ENCODE measurements around the gene EHD1.

Gene EHD1

GRCh38 chr11:64917663-64917995, 39.2 kb upstream of the EHD1 start:
- H3K4me1 ChIP-seq (ENCODE audit: control insufficient read depth, insufficient read depth, low read length), result peaks cover 19% of the 10 kb centered on the region
- DNase-seq (ENCODE audit: low read depth), result no peak
- no peaks in the 10 kb centered on the region for H3K27me3 ChIP-seq (replicated peaks; ENCODE audit: control insufficient read depth, insufficient read depth, low read length)
- peaks cover 16% of the 10 kb centered on the region for H3K36me3 ChIP-seq (ENCODE audit: control insufficient read depth, insufficient read depth, low read length, severe bottlenecking)
- peak overlapping the region; percentile 90 for H3K9ac ChIP-seq (ENCODE audit: low read length)
- H3K9me3 ChIP-seq (ENCODE audit: control insufficient read depth, low read length), result no peaks in the 10 kb centered on the region
- H3K4me3 ChIP-seq (ENCODE audit: low read length), result peak overlapping the region; percentile 83

DNA sequence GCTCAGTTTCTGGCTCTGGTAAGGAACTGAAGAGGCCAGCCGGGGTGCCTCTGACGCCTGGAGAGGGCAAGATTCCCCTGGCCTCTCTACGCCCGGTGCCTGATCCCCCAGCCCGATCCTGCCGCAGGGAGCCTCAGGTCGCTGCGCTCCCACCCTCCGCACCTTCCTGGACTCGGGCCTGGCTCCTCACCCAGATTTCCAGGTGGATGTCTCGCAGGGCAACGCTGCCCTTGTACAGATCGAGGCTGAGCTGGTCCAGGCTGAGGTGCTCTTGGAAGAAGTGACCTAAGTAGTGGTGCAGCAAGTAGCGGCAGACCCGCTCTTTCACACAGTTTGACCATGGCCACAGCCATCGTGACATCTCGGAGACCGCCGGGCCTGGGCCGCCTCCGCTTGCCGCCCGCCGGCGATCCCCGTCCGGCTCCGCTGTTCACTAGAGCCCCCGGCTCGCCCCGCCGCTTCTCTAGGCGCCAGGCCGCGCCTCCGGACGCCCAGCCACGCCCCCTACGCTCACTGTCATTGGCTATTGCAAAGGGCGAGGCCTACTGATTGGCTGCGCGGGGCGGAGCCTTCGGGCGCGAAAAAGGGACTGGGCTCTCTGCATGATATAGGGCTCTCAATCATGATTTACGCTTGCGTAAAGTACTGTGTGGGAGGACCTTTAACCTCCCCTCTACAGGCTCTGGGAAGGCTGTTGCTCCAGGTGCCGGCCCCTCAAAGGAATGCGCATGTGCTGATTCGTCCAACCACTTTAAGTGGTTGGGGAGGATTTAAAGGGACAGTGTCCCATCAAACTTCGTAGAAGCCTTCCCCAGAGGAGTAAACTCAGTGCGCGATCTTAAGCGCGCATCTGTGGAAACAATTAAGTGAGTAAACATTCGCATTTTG, 38.6 kb upstream of the EHD1 start, which contains the start of gene ATG2A:
Gene ATG2A, minus strand, starts transcription at position 435 of the 888 bp plus-strand sequence. Its CDS starts 74 bp downstream, at position 361.
- Histone ChIP-seq H3K9me3 (ENCODE audit: control insufficient read depth, low read length) (no peaks in the 10 kb centered on the region), H3K4me3 (ENCODE audit: low read length) (peak within 1 kb of the TSS; percentile 95), H3K36me3 (ENCODE audit: control insufficient read depth, insufficient read depth, low read length, severe bottlenecking) (peaks cover 21% of the 10 kb centered on the region), H3K27me3 (replicated peaks; ENCODE audit: control insufficient read depth, insufficient read depth, low read length) (no peaks in the 10 kb centered on the region), H3K4me1 (ENCODE audit: control insufficient read depth, insufficient read depth, low read length) (peaks cover 19% of the 10 kb centered on the region), H3K9ac (ENCODE audit: low read length) (peak within 1 kb of the TSS; percentile 97)
- DNase-seq (ENCODE audit: low read depth), result peak; percentile 99

DNA sequence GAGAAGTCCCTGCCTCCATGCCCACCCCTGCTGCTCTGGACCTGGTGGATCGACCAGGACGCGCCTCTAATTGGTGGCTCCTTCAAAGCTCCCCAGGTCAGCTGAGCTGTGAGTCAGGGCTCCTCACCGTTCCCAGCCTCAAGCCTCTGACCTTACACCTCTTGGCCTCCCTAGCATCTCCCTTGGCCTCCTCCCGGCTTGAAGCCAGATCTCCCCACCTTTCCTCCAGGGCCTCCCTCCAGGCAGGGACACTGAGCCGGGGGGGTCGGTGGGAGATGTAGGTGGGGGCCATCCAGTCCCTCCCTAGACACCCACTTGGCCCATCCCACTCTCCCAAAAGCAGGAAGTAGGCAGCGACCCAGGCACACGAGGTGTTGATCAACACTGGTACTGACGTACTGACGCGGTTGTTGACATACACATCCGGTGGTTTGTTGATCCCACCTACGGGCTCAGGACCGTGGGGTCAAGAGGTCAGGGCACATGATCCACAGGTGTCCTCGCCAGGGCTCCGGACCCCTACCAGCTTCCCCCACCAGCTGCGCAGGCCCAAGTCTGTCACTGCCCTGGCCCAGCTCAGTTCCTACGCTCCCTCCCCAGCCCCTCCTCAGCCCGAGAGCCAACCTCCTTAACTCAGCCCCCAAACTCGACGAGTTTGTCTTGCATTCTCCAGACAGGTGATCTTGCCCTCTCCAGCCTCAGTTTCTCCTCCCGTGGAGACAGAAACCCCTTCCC, 37.8 kb upstream of the EHD1 start:
- Histone ChIP-seq H3K4me1 (ENCODE audit: control insufficient read depth, insufficient read depth, low read length) (peaks cover 19% of the 10 kb centered on the region), H3K9ac (ENCODE audit: low read length) (peak overlapping the region; percentile 97), H3K9me3 (ENCODE audit: control insufficient read depth, low read length) (no peaks in the 10 kb centered on the region), H3K27me3 (replicated peaks; ENCODE audit: control insufficient read depth, insufficient read depth, low read length) (no peaks in the 10 kb centered on the region), H3K4me3 (ENCODE audit: low read length) (peak overlapping the region; percentile 95), H3K36me3 (ENCODE audit: control insufficient read depth, insufficient read depth, low read length, severe bottlenecking) (peaks cover 29% of the 10 kb centered on the region)
- DNase-seq (ENCODE audit: low read depth), result peak; percentile 47

DNA sequence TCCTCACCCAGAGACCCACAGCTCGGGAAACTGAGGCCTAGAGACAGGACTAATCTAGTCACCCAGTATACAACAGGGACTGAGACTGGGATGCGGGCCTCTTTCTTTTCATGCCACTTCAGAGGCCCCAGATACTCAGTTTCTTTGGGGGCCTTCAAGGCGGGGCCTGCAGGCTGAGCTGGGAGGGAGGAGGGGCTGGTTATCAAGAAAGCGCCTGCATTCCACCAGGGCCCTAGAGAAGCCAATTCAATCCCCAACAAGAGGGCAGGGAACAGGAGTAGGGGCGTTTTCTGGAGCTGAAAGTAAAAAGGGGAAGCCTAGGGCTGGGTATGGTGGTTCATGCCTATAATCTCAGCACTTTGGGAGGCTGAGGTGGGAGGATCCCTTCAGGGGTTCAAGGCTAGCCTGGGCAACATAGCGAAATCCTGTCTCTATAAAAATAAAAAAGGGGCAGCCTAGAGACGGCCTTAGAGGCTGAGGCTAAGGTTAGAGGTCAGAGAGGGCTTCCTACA, 37.0 kb upstream of the EHD1 start:
- Histone ChIP-seq H3K9me3 (ENCODE audit: control insufficient read depth, low read length) (no peaks in the 10 kb centered on the region), H3K27me3 (replicated peaks; ENCODE audit: control insufficient read depth, insufficient read depth, low read length) (no peaks in the 10 kb centered on the region), H3K4me1 (ENCODE audit: control insufficient read depth, insufficient read depth, low read length) (peaks cover 19% of the 10 kb centered on the region), H3K4me3 (ENCODE audit: low read length) (peak overlapping the region; percentile 95), H3K36me3 (ENCODE audit: control insufficient read depth, insufficient read depth, low read length, severe bottlenecking) (peaks cover 36% of the 10 kb centered on the region), H3K9ac (ENCODE audit: low read length) (peak overlapping the region; percentile 97)
- DNase-seq (ENCODE audit: low read depth), result no peak

GRCh38 chr11:64914123-64914522, 35.7 kb upstream of the EHD1 start:
- no peak for DNase-seq (ENCODE audit: low read depth)
- peaks cover 46% of the 10 kb centered on the region for H3K36me3 ChIP-seq (ENCODE audit: control insufficient read depth, insufficient read depth, low read length, severe bottlenecking)

DNA sequence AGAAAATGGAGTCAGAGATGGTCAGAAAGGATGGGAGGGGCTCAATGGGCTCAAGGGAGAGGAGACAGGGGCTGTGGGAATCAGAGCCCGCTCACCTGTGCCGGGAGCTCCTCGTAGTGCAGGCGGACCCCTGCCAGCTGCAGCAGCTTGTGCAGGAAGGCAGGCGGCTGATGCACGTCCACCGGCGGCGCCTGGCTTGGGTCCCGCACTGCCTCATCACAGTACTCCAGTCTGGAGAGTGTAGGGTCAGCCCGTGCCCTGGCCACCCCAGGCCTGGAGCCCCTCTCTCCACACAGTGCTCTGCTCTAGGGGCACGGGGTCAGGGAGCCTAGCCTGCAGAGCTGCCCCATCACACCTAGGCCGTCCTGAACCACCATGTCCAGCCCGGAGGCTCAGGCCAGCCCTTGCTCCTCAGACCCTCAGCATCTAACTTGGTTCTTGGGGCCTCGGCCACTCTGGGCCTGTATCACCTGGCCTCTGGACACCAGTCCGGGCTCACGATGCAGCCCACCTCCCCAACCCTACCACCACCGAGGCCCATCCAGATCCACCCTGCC, 34.8 kb upstream of the EHD1 start:
- no peak for DNase-seq (ENCODE audit: low read depth)
- Histone ChIP-seq H3K27me3 (replicated peaks; ENCODE audit: control insufficient read depth, insufficient read depth, low read length) (no peaks in the 10 kb centered on the region), H3K9ac (ENCODE audit: low read length) (no peak overlapping the region), H3K36me3 (ENCODE audit: control insufficient read depth, insufficient read depth, low read length, severe bottlenecking) (peaks cover 48% of the 10 kb centered on the region), H3K4me1 (ENCODE audit: control insufficient read depth, insufficient read depth, low read length) (peaks cover 16% of the 10 kb centered on the region), H3K9me3 (ENCODE audit: control insufficient read depth, low read length) (no peaks in the 10 kb centered on the region), H3K4me3 (ENCODE audit: low read length) (no peak overlapping the region)

More at GRCh38 chr11:64914123-64914522, 35.7 kb upstream of the EHD1 start:
- no peaks in the 10 kb centered on the region for H3K27me3 ChIP-seq (replicated peaks; ENCODE audit: control insufficient read depth, insufficient read depth, low read length)
- peaks cover 19% of the 10 kb centered on the region for H3K4me1 ChIP-seq (ENCODE audit: control insufficient read depth, insufficient read depth, low read length)
- no peak overlapping the region for H3K4me3 ChIP-seq (ENCODE audit: low read length)
- H3K9me3 ChIP-seq (ENCODE audit: control insufficient read depth, low read length), result no peaks in the 10 kb centered on the region
- no peak overlapping the region for H3K9ac ChIP-seq (ENCODE audit: low read length)

GRCh38 chr11:64911689-64912088, 33.3 kb upstream of the EHD1 start:
- Histone ChIP-seq H3K27me3 (replicated peaks; ENCODE audit: control insufficient read depth, insufficient read depth, low read length) (no peaks in the 10 kb centered on the region), H3K9me3 (ENCODE audit: control insufficient read depth, low read length) (no peaks in the 10 kb centered on the region), H3K4me3 (ENCODE audit: low read length) (no peak overlapping the region), H3K9ac (ENCODE audit: low read length) (no peak overlapping the region), H3K36me3 (ENCODE audit: control insufficient read depth, insufficient read depth, low read length, severe bottlenecking) (peaks cover 59% of the 10 kb centered on the region), H3K4me1 (ENCODE audit: control insufficient read depth, insufficient read depth, low read length) (peaks cover 9% of the 10 kb centered on the region)
- no peak for DNase-seq (ENCODE audit: low read depth)

- no peak for DNase-seq (ENCODE audit: low read depth)
- Histone ChIP-seq H3K36me3 (ENCODE audit: control insufficient read depth, insufficient read depth, low read length, severe bottlenecking) (peaks cover 65% of the 10 kb centered on the region), H3K27me3 (replicated peaks; ENCODE audit: control insufficient read depth, insufficient read depth, low read length) (no peaks in the 10 kb centered on the region), H3K4me1 (ENCODE audit: control insufficient read depth, insufficient read depth, low read length) (peaks cover 6% of the 10 kb centered on the region), H3K9ac (ENCODE audit: low read length) (no peak overlapping the region), H3K9me3 (ENCODE audit: control insufficient read depth, low read length) (no peaks in the 10 kb centered on the region), H3K4me3 (ENCODE audit: low read length) (no peak overlapping the region)
These were observed 32.7 kb upstream of the EHD1 start for GRCh38 chr11:64911142-64911541.

GRCh38 chr11:64910451-64911093, 32.2 kb upstream of the EHD1 start:
- no peaks in the 10 kb centered on the region for H3K9me3 ChIP-seq (ENCODE audit: control insufficient read depth, low read length)
- no peak overlapping the region for H3K4me3 ChIP-seq (ENCODE audit: low read length)
- H3K27me3 ChIP-seq (replicated peaks; ENCODE audit: control insufficient read depth, insufficient read depth, low read length), result no peaks in the 10 kb centered on the region
- peaks cover 70% of the 10 kb centered on the region for H3K36me3 ChIP-seq (ENCODE audit: control insufficient read depth, insufficient read depth, low read length, severe bottlenecking)
- H3K4me1 ChIP-seq (ENCODE audit: control insufficient read depth, insufficient read depth, low read length), result no peaks in the 10 kb centered on the region
- no peak overlapping the region for H3K9ac ChIP-seq (ENCODE audit: low read length)
- DNase-seq (ENCODE audit: low read depth), result no peak

GRCh38 chr11:64909653-64910343, 31.4 kb upstream of the EHD1 start:
- Histone ChIP-seq H3K9me3 (ENCODE audit: control insufficient read depth, low read length) (no peaks in the 10 kb centered on the region), H3K27me3 (replicated peaks; ENCODE audit: control insufficient read depth, insufficient read depth, low read length) (no peaks in the 10 kb centered on the region), H3K9ac (ENCODE audit: low read length) (no peak overlapping the region), H3K4me1 (ENCODE audit: control insufficient read depth, insufficient read depth, low read length) (no peaks in the 10 kb centered on the region), H3K4me3 (ENCODE audit: low read length) (no peak overlapping the region), H3K36me3 (ENCODE audit: control insufficient read depth, insufficient read depth, low read length, severe bottlenecking) (peaks cover 78% of the 10 kb centered on the region)
- DNase-seq (ENCODE audit: low read depth), result no peak
